GM12892 (cell line): ENCODE data around the gene ZNF860.

Experiments used
- POLR2AphosphoS5 ChIP-seq: IDR thresholded peaks from 2 replicates; pipeline ENCODE4 v1.6.1; 2011; ENCODE audit warnings: low read depth, low read length, control low read depth
- TAF1 ChIP-seq: IDR thresholded peaks from 2 replicates; pipeline ENCODE4 v1.6.1; 2011; ENCODE audit warnings: low read depth, mild to moderate bottlenecking, control low read depth, low read length, borderline replicate concordance

GRCh38 chr3:31953636-31954035, 27.9 kb upstream of the ZNF860 start:
- TF ChIP-seq POLR2AphosphoS5 (no peak), TAF1 (no peak)
